ENCODE data around the gene MAGI1. TPM values are rescaled to one million over a fixed set of nuclear protein-coding genes. Genes with fewer than 3 reads are reported as not detected.

The MAGI1 gene
- total RNA-seq, 1 donor from 2014 or later, result 45.8 TPM

DNA sequence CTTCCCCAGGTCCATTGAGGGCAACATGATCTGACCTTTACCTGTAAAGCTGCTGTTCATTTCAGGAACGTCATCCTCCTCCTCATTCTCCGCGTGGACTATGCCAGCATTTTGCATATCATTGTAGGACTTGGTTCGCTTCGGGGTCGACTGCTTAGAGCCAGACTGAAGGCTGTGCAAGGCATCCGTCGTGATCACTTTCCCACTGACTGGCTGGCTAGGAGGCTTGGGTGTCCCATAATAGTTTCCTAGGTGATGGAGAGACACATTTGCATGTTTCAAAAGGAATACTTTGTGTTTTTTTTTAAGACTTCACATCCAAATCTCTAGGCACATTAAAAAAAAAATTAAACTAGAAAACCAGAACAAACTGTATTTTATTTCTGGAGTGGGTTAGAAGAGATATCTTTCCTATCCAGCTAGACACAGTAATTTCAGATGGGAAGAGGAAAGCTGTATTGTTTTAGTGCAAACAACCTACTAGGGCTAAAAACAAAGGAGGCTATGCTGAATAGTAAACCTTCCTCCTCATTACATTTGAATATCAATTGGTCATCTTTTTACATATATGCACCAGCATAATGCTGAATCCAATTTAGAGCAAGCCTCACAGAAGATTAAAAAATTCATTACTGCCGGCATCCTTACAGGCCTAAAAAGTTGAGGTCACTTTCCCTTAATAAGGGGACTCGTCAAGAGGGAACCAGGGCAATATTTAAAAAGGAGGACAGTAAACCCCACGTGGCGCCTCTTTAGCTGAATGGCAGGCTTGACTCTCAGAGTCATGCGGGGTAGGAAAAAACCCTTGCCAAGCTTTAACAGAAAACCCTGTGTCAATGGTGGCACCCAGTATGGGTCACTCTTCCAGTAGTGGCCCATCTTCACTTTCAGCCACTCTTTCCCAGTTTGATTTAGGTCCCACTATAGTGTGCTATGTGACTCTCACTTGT lies 559.9 kb downstream of the MAGI1 start:
- Histone ChIP-seq H3K4me3 (no peak overlapping the region), H3K27me3 (no peaks in the 10 kb centered on the region), H3K9me3 (no peaks in the 10 kb centered on the region), H3K36me3 (no peaks in the 10 kb centered on the region), H3K4me1 (peaks cover 12% of the 10 kb centered on the region), H3K27ac (no peak overlapping the region)
- TF ChIP-seq, protein P1, sequence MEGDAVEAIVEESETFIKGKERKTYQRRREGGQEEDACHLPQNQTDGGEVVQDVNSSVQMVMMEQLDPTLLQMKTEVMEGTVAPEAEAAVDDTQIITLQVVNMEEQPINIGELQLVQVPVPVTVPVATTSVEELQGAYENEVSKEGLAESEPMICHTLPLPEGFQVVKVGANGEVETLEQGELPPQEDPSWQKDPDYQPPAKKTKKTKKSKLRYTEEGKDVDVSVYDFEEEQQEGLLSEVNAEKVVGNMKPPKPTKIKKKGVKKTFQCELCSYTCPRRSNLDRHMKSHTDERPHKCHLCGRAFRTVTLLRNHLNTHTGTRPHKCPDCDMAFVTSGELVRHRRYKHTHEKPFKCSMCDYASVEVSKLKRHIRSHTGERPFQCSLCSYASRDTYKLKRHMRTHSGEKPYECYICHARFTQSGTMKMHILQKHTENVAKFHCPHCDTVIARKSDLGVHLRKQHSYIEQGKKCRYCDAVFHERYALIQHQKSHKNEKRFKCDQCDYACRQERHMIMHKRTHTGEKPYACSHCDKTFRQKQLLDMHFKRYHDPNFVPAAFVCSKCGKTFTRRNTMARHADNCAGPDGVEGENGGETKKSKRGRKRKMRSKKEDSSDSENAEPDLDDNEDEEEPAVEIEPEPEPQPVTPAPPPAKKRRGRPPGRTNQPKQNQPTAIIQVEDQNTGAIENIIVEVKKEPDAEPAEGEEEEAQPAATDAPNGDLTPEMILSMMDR (IDR thresholded peaks at IDR 0.05), result no peak
- intact Hi-C loops (cut with DNase I), result no loop called here
- DNase-seq, result no peak
- no peak for ATAC-seq

DNA sequence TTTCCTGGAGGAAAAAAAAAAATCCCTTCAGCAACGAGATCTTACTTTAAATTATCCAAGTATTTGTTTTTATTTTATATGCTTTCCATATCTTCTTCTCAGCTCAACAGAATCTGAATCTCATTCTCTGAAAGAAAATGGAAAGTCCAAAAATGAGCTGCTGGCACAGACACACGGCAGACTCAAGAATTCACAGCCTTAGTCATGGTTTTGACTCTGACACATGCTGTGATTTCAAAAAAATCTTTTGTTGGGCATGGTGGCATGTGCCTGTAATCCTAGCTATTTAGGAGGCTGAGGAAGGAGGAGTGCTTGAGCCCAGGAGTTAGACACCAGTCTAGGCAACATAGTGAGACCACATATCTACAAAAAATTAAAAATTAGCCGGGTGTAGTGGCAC lies 565.0 kb downstream of the MAGI1 start:
- no peaks in the 10 kb centered on the region for H3K9me3 ChIP-seq
- H3K4me3 ChIP-seq, result no peak overlapping the region
- H3K4me1 ChIP-seq, result no peaks in the 10 kb centered on the region
- intact Hi-C loops (cut with DNase I), result no loop called here
- TF ChIP-seq, protein P1 (IDR thresholded peaks at IDR 0.05), result no peak
- ATAC-seq (no peak), DNase-seq (no peak)
- no peaks in the 10 kb centered on the region for H3K27me3 ChIP-seq
- H3K36me3 ChIP-seq, result no peaks in the 10 kb centered on the region
- no peak overlapping the region for H3K27ac ChIP-seq

GRCh38 chr3:65472501-65472900 lies 566.2 kb downstream of the MAGI1 start:
- Histone ChIP-seq H3K27ac (no peak overlapping the region), H3K4me3 (no peak overlapping the region), H3K9me3 (no peaks in the 10 kb centered on the region), H3K4me1 (no peaks in the 10 kb centered on the region), H3K36me3 (no peaks in the 10 kb centered on the region), H3K27me3 (no peaks in the 10 kb centered on the region)
- intact Hi-C loops (cut with DNase I), result no loop called here
- no peak for DNase-seq
- TF ChIP-seq, protein P1 (IDR thresholded peaks at IDR 0.05), result no peak
- no peak for ATAC-seq

DNA sequence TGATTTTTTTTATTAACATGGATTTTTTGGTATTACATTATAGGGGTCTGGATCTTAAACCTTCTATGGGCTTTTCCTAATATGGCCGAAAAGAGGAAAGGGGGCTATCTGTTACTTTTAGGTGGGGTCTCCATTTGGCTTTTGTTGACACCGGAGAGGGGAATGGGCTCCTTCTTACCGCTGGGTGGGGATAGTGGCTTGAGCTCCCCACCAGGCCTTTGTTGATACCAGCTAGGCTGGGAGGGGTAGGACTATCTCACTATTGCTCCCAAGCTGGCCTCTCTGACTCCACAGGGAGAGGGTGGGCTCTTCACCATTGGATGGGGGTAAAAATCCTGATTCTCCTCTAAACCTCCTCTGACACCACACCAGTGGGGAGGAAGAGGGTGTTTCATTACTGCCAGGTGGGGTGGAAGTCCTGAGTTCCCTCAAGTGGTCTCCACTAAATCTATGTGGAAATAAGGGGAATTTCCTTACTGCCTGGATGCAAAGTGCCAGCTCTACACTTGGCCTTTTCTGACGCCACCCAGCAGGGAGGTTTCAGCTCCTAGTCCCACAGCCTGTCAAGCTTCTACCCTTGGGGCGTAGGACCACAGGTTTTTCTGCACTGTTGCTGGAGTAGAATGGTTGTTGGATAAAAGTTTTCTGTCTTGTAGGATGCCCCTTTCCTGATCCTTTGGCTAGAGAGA lies 572.3 kb downstream of the MAGI1 start:
- H3K9me3 ChIP-seq, result no peaks in the 10 kb centered on the region
- DNase-seq (no peak), ATAC-seq (no peak)
- no peaks in the 10 kb centered on the region for H3K36me3 ChIP-seq
- no peaks in the 10 kb centered on the region for H3K4me1 ChIP-seq
- no peaks in the 10 kb centered on the region for H3K27me3 ChIP-seq
- H3K4me3 ChIP-seq, result no peak overlapping the region
- H3K27ac ChIP-seq, result no peak overlapping the region
- TF ChIP-seq, protein P1 (IDR thresholded peaks at IDR 0.05), result no peak
- intact Hi-C loops (cut with DNase I), result no loop called here

DNA sequence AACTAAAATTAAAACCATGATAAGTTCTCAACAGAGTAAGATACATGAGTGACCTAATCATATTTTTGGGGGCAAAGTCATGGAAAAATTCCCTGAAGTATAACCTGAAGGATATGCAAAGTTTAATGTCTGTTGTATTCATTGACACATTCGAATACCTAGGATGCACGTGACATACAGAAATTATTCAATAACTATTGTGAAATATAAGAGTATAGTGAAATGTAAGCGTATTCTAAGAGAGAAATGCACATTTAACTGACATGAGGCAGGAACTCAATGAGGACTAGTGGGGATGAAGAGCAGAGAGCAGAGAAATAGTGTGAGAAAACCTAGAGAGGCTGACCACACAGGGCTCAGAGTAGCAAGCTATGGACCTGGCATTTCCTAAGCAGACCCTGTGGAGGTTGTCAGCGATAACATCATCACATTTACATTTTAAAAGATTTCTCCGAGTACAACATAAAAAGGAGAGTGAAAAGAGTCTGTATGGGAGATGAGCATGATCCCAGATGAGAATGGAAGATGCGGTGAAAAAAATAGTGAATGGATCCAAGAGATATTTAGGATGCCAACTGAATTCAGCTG lies 588.8 kb downstream of the MAGI1 start:
- no peak for DNase-seq
- Histone ChIP-seq H3K36me3 (no peaks in the 10 kb centered on the region), H3K27ac (no peak overlapping the region), H3K4me1 (no peaks in the 10 kb centered on the region), H3K27me3 (no peaks in the 10 kb centered on the region), H3K9me3 (no peaks in the 10 kb centered on the region), H3K4me3 (no peak overlapping the region)
- intact Hi-C loops (cut with DNase I), result no loop called here
- TF ChIP-seq, protein P1 (IDR thresholded peaks at IDR 0.05), result no peak
- no peak for ATAC-seq
